Osteocyte (in vitro differentiated cells): ENCODE results near the gene RPS6KA2. TPM values are rescaled to one million over a fixed set of nuclear protein-coding genes. Genes with fewer than 3 reads are reported as not detected.

ENCODE experiments used
- DNase-seq: peaks from one replicate; pipeline ENCODE4 v3.0.0; 2021; ENCODE audit warnings: mixed read lengths; ENCODE audit not compliant: unreplicated experiment; ENCODE audit errors: extremely low spot score
- H3K27ac Mint-ChIP-seq: one replicate; pipeline ENCODE4 v1.8.0; 2021; ENCODE audit warnings: mild to moderate bottlenecking, mixed read lengths; ENCODE audit not compliant: unreplicated experiment
- H3K27me3 Mint-ChIP-seq: one replicate; pipeline ENCODE4 v1.8.0; 2021; ENCODE audit warnings: mixed read lengths; ENCODE audit not compliant: unreplicated experiment
- H3K36me3 Mint-ChIP-seq: one replicate; pipeline ENCODE4 v1.8.0; 2021; ENCODE audit warnings: mixed read lengths; ENCODE audit not compliant: unreplicated experiment
- H3K4me1 Mint-ChIP-seq: one replicate; pipeline ENCODE4 v1.8.0; 2021; ENCODE audit warnings: mixed read lengths; ENCODE audit not compliant: unreplicated experiment
- H3K4me3 Mint-ChIP-seq: one replicate; pipeline ENCODE4 v1.8.0; 2021; ENCODE audit warnings: mild to moderate bottlenecking, moderate library complexity, mixed read lengths; ENCODE audit not compliant: unreplicated experiment
- H3K9me3 Mint-ChIP-seq: one replicate; pipeline ENCODE4 v1.8.0; 2021; ENCODE audit warnings: mixed read lengths; ENCODE audit not compliant: unreplicated experiment
- total RNA-seq: library from RNA; stranded (reverse); gene quantifications from 2 replicates; pipeline ENCODE4 v1.2.1, GENCODE V29; 2021
- TF ChIP-seq, protein P1 (sequence below): fragments of 200-600 bp; sonication (generic); IDR thresholded peaks from 2 replicates; pipeline ENCODE4 v1.5.0; 2021; ENCODE audit warnings: antibody characterized with exemption, mild to moderate bottlenecking, moderate library complexity

Gene RPS6KA2
- total RNA-seq, 1 donor from 2014 or later, result 89.9 TPM

DNA sequence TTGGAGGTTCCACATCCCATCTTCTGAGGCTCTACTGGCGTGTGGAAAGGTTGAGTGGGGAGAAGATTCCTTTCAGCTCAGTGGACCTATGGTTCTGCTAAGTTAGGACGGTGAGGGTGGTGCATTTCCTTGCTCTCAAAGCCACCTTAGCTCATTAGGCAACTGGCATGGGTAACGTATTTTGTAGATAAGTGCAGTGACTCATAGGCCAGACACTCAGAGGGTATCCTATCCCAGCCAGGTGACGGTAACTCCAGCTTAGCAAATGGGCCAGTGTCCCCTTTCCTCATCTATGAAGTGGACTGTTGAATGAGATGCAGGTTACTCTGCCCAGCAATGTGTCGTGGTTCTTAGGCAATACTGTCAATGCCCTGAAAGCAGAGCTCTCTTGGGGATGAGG lies 3.7 kb downstream of the RPS6KA2 start:
- Mint-ChIP-seq H3K9me3 (no peaks in the 10 kb centered on the region), H3K36me3 (peaks cover 7% of the 10 kb centered on the region), H3K4me1 (peaks cover 79% of the 10 kb centered on the region), H3K27ac (peak overlapping the region; percentile 76), H3K27me3 (no peaks in the 10 kb centered on the region), H3K4me3 (no peak overlapping the region)
- peak; percentile 34 for DNase-seq
- TF ChIP-seq, protein P1, sequence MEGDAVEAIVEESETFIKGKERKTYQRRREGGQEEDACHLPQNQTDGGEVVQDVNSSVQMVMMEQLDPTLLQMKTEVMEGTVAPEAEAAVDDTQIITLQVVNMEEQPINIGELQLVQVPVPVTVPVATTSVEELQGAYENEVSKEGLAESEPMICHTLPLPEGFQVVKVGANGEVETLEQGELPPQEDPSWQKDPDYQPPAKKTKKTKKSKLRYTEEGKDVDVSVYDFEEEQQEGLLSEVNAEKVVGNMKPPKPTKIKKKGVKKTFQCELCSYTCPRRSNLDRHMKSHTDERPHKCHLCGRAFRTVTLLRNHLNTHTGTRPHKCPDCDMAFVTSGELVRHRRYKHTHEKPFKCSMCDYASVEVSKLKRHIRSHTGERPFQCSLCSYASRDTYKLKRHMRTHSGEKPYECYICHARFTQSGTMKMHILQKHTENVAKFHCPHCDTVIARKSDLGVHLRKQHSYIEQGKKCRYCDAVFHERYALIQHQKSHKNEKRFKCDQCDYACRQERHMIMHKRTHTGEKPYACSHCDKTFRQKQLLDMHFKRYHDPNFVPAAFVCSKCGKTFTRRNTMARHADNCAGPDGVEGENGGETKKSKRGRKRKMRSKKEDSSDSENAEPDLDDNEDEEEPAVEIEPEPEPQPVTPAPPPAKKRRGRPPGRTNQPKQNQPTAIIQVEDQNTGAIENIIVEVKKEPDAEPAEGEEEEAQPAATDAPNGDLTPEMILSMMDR, result no peak

DNA sequence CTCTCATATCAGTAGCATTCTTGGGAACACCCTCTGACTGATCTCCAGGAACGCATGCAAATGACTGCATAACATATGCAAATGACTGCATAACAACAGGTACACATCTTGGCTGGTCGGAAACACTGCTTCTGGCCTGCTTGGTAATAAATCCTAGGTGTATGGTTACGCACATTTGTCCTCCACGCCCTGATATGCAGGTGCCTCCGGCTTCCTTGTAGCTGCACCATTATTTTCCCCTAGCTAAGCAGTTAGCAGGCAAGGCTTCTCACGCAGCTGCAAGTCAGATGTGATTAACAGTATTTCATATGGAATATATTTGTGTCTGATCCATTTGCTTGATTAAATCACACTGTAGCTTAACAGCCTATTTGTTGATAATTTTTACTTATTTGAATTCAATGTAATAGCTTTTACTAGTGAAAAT lies 5.9 kb downstream of the RPS6KA2 start:
- TF ChIP-seq, protein P1, result no peak
- Mint-ChIP-seq H3K36me3 (peaks cover 9% of the 10 kb centered on the region), H3K4me1 (peaks cover 93% of the 10 kb centered on the region), H3K4me3 (no peak overlapping the region), H3K9me3 (no peaks in the 10 kb centered on the region), H3K27me3 (no peaks in the 10 kb centered on the region), H3K27ac (peak overlapping the region; percentile 93)
- DNase-seq, result no peak

DNA sequence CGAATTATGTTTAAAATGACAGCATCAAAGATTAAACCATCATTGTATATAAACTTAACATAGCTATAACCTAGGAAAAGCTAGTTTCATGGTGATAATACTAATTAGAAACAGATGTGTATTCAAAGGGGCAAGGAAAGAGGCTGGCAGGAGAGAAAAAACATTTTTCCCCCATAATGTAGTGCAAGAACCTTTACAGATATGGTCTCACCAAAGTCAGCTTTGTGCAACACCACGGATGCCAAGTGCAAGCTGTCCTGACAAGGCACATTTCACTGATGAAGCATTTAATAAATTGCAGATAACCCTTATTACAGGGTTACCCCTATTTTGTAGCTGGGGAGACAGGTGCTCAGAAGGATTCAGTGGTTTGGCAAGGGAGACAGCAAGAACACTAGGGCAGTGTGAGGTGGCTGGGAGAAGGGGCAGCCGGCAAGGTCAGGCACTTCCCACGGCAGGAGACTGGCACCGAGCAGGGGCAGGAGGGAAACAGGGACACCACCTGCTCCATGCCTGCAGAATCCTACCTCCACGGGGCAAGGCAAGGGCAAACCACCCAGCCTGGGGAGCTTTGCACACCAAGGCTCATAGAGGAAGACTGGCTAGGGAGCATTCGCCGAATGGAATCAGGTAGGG lies 6.5 kb downstream of the RPS6KA2 start:
- Mint-ChIP-seq H3K27ac (peak overlapping the region; percentile 93), H3K4me1 (peaks cover 93% of the 10 kb centered on the region)
- DNase-seq, result peak; percentile 68

DNA sequence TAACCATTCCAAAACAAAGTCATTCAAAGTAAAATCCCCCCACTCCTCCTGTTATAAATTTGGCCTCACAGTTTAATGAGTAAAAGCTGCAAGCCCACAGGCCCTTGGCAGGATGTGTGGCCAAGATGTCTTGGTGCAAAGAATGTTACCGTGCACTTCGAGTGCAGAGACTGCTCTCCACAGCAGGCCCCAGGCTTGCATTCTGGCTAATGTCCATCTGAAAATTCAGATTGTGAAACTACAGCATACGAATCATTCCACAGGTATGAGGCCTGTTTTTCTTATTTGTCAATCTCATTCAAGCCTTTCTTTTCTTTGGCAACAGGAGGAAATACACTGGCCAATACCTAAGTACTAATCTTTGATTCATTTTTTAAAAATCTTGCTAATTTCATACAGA lies 7.1 kb downstream of the RPS6KA2 start:
- TF ChIP-seq, protein P1, result no peak
- H3K36me3 Mint-ChIP-seq, result peaks cover 13% of the 10 kb centered on the region
- peak overlapping the region; percentile 93 for H3K27ac Mint-ChIP-seq
- peak; percentile 83 for DNase-seq
- H3K4me3 Mint-ChIP-seq, result peak overlapping the region; percentile 48
- peaks cover 93% of the 10 kb centered on the region for H3K4me1 Mint-ChIP-seq
- H3K9me3 Mint-ChIP-seq, result no peaks in the 10 kb centered on the region
- H3K27me3 Mint-ChIP-seq, result no peaks in the 10 kb centered on the region

More for the DNA sequence above, 6.5 kb downstream of the RPS6KA2 start:
- Mint-ChIP-seq H3K36me3 (peaks cover 12% of the 10 kb centered on the region), H3K9me3 (no peaks in the 10 kb centered on the region), H3K27me3 (no peaks in the 10 kb centered on the region), H3K4me3 (no peak overlapping the region)
- TF ChIP-seq, protein P1, result no peak

DNA sequence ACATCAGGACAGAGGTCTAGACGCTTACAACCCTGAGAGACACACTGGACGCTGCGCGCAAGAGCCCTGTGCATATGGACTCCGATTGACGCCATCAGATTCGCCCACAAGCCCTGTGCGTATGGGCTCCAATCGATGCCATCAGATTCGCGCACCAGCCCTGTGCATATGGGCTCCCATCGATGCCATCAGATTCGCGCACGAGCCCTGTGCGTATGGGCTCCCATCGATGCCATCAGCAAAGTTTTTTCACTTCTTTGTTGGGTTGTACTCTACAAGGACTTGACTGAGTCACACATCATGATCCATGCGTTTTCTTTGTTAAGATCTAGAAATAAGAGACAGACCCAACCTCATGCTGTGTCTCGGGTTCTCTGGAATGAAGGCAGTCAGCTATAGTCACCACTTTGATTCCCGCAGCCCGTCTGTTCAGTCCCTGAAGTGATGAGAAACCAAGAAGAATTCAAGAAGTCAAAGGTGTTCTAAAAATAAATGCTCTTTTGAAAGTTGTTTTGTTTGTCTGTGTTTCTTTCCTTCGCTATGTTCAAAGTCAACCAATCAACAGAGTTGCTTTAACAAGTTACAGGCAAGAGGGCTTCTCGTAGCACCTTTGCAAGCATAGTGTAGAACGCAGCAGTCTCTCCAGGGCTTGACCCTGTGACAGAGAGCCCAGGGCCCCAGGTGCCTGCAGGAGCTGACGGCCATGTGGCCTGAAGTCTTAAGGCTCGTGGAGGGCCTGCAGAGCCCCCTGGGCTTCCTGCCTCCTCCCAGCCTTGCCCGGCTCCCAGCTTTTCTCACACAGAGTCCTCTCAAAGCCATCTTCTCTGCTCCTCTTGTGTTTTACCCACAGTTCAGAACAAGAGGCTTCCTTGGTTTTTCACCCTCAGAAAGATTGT lies 7.9 kb downstream of the RPS6KA2 start:
- H3K4me1 Mint-ChIP-seq, result peaks cover 94% of the 10 kb centered on the region
- H3K27me3 Mint-ChIP-seq, result no peaks in the 10 kb centered on the region
- H3K36me3 Mint-ChIP-seq, result peaks cover 15% of the 10 kb centered on the region
- H3K4me3 Mint-ChIP-seq, result peak overlapping the region; percentile 45
- peak overlapping the region; percentile 93 for H3K27ac Mint-ChIP-seq
- TF ChIP-seq, protein P1, result no peak
- DNase-seq, result peak; percentile 69
- no peaks in the 10 kb centered on the region for H3K9me3 Mint-ChIP-seq
